ENCODE data around the gene GPBP1. TPM values are rescaled to one million over a fixed set of nuclear protein-coding genes. Genes with fewer than 3 reads are reported as not detected.

GPBP1 gene
- total and polyA plus RNA-seq, 2 donors (not counting 3 experiments of a cell fraction or from before 2014, with no cell fraction given) = 11.7 to 57.4 TPM

GRCh38 chr5:57313716-57314115, 139.9 kb downstream of the GPBP1 start:
- CTCF ChIA-PET = no interaction called here
- no peak overlapping the region for H2AFZ ChIP-seq (ENCODE audit: low read depth, low read length)
- no TSS peak for BruUV-seq (replicated peaks)
- DNase-seq (ENCODE audit: low read depth, low spot score) (no peak), FAIRE-seq (no peak)
- H3K36me3 ChIP-seq (ENCODE audit: control insufficient read depth in 2 of 2, extremely low read depth in 1 of 2, insufficient read depth in 2 of 2, low read length in 2 of 2) = no peaks in the 10 kb centered on the region
- POLR2A ChIA-PET = no interaction called here
- H3K9me1 ChIP-seq (replicated peaks; ENCODE audit: control insufficient read depth, extremely low read depth, insufficient read depth, low read length) = no peaks in the 10 kb centered on the region
- no peaks in the 10 kb centered on the region for H3K27me3 ChIP-seq (ENCODE audit: control insufficient read depth in 2 of 2, insufficient read depth in 2 of 2, low read length in 2 of 2)
- no peak overlapping the region for H3K9ac ChIP-seq (replicated peaks; ENCODE audit: extremely low read depth, insufficient read depth, low read length)
- no peaks in the 10 kb centered on the region for H3K9me3 ChIP-seq (replicated peaks; ENCODE audit: control insufficient read depth, insufficient read depth, low read length)
- no peak overlapping the region for H3K4me3 ChIP-seq (replicated peaks in 1 of 3; ENCODE audit: insufficient read depth in 1 of 3, low read depth in 1 of 3, low read length in 3 of 3)
- dilution Hi-C loops (cut with MboI; ENCODE audit: extremely low pct_ligation_motif_present, low sequenced_read_pairs) = no loop called here
- H3K4me1 ChIP-seq (ENCODE audit: control insufficient read depth, extremely low read depth, insufficient read depth, low read length) = peaks cover 9% of the 10 kb centered on the region
- intact Hi-C loops (cut with micrococcal nuclease) = no loop called here
- TF ChIP-seq GATA2 (IDR thresholded peaks at IDR 0.05; ENCODE audit: insufficient read depth, insufficient read length, low read depth, low read length) (no peak), POLR2AphosphoS5 (IDR thresholded peaks at IDR 0.05; ENCODE audit: insufficient read depth, low read depth, low read length) (no peak), MAX (IDR thresholded peaks at IDR 0.05; ENCODE audit: insufficient read depth, insufficient read length) (no peak), EZH2 (IDR thresholded peaks at IDR 0.05; ENCODE audit: borderline replicate concordance, low read depth, low read length, severe bottlenecking) (no peak), CTCF (IDR thresholded peaks at IDR 0.05; ENCODE audit: extremely low read depth in 1 of 2, insufficient read depth in 1 of 2, low read depth in 1 of 2, low read length in 2 of 2) (no peak), FOS (IDR thresholded peaks at IDR 0.05; ENCODE audit: borderline replicate concordance, insufficient read depth, low read length) (no peak), JUN (IDR thresholded peaks at IDR 0.05; ENCODE audit: borderline replicate concordance, insufficient read depth, insufficient read length, low read depth) (no peak), POLR2A (IDR thresholded peaks at IDR 0.05; ENCODE audit: low read depth, low read length) (no peak), MYC (IDR thresholded peaks at IDR 0.05; ENCODE audit: low read depth, low read length) (no peak)
- H4K20me1 ChIP-seq (replicated peaks; ENCODE audit: control insufficient read depth, extremely low read depth, insufficient read depth, low read length) = no peaks in the 10 kb centered on the region
- no peaks in the 10 kb centered on the region for H3K79me2 ChIP-seq (ENCODE audit: control insufficient read depth, insufficient read depth, low read length)
- no peak overlapping the region for H3K27ac ChIP-seq (ENCODE audit: insufficient read depth, low read depth, low read length)
- H3K4me2 ChIP-seq (ENCODE audit: insufficient read depth, low read length) = no peak overlapping the region

Small RNAs within 50 kb of the gene (small RNA-seq; reads per million reads assigned to genes)
- not detected for gene RF00019 (ENCODE audit: insufficient read depth, insufficient read length, low read depth, low replicate concordance)

Other genes starting within 250 kb of the GPBP1 start
- gene MIER3, start 221.9 kb upstream of the GPBP1 start, total RNA-seq = 20.5 and 21.9 TPM in 2 replicates
- gene MIER3, start 221.9 kb upstream of the GPBP1 start, polyA plus RNA-seq = 6.5 and 6.6 TPM in 2 replicates